ENCODE measurements around the gene NPAS3.

Gene NPAS3

GRCh38 chr14:33464254-33464962 lies 525.7 kb downstream of the NPAS3 start:
- Mint-ChIP-seq H3K4me3 (no peak overlapping the region), H3K4me1 (ENCODE audit: low read depth in 2 of 2) (no peaks in the 10 kb centered on the region), H3K36me3 (ENCODE audit: insufficient read depth) (no peaks in the 10 kb centered on the region), H3K27ac (no peak overlapping the region), H3K27me3 (no peaks in the 10 kb centered on the region), H3K9me3 (no peaks in the 10 kb centered on the region)
- DNase-seq = no peak
- ATAC-seq (replicated peaks) = no peak

DNA sequence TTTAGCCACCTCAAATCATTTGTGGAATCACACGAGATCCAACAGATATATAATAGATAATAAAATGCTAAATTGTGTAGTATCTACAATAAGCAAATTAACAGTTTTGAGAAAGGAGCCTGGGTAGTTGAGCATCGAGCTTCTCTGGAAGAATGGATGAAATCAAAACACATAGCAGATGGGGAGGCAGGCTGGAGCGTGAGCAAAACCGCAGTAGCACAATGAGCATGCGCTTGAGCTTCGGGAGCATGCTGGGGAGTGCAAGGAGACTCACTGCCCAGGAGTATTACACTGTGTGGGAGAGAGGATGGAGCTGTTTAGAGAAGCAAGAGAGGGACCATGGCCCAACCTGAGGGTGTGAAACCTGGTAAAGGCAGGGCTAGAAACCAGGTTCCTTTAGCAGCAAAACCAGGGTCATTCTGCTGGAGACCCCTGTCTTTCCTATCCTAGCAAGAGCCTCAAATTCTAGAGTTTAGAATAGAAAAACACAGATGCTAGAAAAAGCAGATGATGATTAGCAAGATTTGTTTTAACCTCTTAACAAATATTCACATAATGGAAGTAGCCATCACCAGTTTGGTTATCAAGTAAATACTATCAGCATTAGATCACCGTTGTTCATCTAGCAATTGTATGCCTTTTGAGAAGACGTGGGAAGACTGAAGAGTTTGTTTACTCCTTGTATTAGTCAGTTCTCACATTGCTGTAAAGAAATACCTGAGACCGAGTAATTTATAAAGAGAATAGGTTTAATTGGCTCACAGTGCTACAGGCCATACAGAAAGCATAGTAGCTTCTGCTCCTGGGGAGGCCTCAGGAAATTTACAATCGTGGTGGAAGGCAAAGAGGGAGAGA lies 527.4 kb downstream of the NPAS3 start:
- H3K27ac Mint-ChIP-seq = no peak overlapping the region
- H3K27me3 Mint-ChIP-seq = no peaks in the 10 kb centered on the region
- no peaks in the 10 kb centered on the region for H3K36me3 Mint-ChIP-seq (ENCODE audit: insufficient read depth)
- ATAC-seq (replicated peaks) = no peak
- no peak for DNase-seq
- H3K9me3 Mint-ChIP-seq = no peaks in the 10 kb centered on the region
- no peaks in the 10 kb centered on the region for H3K4me1 Mint-ChIP-seq (ENCODE audit: low read depth in 2 of 2)
- H3K4me3 Mint-ChIP-seq = no peak overlapping the region

DNA sequence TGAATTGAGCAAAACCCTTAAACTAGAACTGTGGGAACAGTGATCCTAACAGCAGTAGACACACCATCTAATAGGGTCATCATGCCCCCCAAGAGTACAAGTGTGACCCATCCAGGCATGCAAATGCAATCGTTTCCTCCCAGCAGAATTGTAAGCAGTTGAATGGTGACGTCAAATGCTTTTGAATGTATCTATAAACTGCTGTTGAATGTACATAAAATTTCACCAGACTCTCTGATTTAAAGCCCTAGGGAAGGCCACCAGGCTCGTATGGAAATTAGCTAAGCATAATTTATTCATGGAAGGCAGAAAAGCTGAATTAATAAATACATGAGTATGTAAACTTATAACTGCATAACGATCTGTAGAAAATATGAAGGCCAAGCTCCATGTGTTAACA lies 529.3 kb downstream of the NPAS3 start:
- no peak for ATAC-seq (replicated peaks)
- Mint-ChIP-seq H3K9me3 (peaks cover 4 to 7% of the 10 kb centered on the region in 2 donors), H3K27me3 (no peaks in the 10 kb centered on the region), H3K36me3 (ENCODE audit: insufficient read depth) (no peaks in the 10 kb centered on the region), H3K4me1 (ENCODE audit: low read depth in 2 of 2) (no peaks in the 10 kb centered on the region), H3K27ac (no peak overlapping the region), H3K4me3 (no peak overlapping the region)
- no peak for DNase-seq

DNA sequence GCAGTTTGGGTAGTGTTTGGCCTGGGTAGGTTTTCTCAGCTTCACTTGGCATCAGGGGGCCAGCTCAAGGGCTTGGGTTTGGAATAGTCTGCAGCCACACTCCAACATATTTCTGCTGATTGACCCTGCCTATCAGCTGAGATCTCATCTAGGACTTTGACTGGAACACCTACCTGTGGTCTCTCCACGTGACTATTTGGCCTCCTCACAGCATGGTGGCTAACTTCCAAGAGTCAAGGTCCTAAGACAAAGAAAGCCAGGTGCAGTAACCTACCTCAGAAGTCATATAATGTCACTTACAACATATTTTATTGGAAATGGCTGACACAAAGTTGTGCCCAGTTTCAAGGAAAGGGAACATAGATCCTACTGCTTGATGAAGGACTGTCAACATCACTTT lies 531.2 kb downstream of the NPAS3 start:
- no peaks in the 10 kb centered on the region for H3K36me3 Mint-ChIP-seq (ENCODE audit: insufficient read depth)
- no peaks in the 10 kb centered on the region for H3K4me1 Mint-ChIP-seq (ENCODE audit: low read depth in 2 of 2)
- no peak for DNase-seq
- no peak for ATAC-seq (replicated peaks)
- H3K27ac Mint-ChIP-seq = no peak overlapping the region
- no peak overlapping the region for H3K4me3 Mint-ChIP-seq
- H3K9me3 Mint-ChIP-seq = peaks cover 4 to 7% of the 10 kb centered on the region in 2 donors
- no peaks in the 10 kb centered on the region for H3K27me3 Mint-ChIP-seq

DNA sequence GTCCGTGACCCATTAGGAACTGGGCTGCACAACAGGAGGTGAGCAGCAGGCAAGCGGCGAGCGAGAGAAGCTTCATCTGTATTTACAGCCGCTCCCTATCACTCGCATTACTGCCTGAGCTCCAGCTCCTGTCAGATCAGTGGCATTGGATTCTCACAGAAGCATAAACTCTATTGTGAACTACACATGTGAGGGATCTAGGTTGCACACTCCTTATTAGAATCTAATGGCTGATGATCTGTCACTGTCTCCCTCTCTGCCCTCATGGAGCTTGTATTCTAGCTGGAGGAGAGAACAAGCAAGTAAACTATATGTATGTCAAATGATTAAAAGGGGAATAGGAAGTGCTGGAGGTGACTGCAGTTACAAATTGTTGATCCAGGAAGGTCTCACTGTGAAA lies 533.1 kb downstream of the NPAS3 start:
- Mint-ChIP-seq H3K27ac (no peak overlapping the region), H3K9me3 (peaks cover 4 to 7% of the 10 kb centered on the region in 2 donors), H3K36me3 (ENCODE audit: insufficient read depth) (no peaks in the 10 kb centered on the region), H3K4me1 (ENCODE audit: low read depth in 2 of 2) (no peaks in the 10 kb centered on the region), H3K27me3 (no peaks in the 10 kb centered on the region), H3K4me3 (no peak overlapping the region)
- DNase-seq (no peak), ATAC-seq (replicated peaks) (no peak)

- no peak for ATAC-seq (replicated peaks)
- no peak for DNase-seq
- H3K36me3 Mint-ChIP-seq (ENCODE audit: insufficient read depth) = no peaks in the 10 kb centered on the region
- no peaks in the 10 kb centered on the region for H3K27me3 Mint-ChIP-seq
- no peak overlapping the region for H3K27ac Mint-ChIP-seq
- H3K9me3 Mint-ChIP-seq = peaks cover 4 to 11% of the 10 kb centered on the region in 2 donors
- H3K4me1 Mint-ChIP-seq (ENCODE audit: low read depth in 2 of 2) = no peaks in the 10 kb centered on the region
- H3K4me3 Mint-ChIP-seq = no peak overlapping the region
Observed at GRCh38 chr14:33475623-33476022, 536.9 kb downstream of the NPAS3 start.

- no peaks in the 10 kb centered on the region for H3K36me3 Mint-ChIP-seq (ENCODE audit: insufficient read depth)
- no peak overlapping the region for H3K4me3 Mint-ChIP-seq
- ATAC-seq (replicated peaks) = no peak
- H3K9me3 Mint-ChIP-seq = peaks cover 2 to 5% of the 10 kb centered on the region in 2 donors
- H3K4me1 Mint-ChIP-seq (ENCODE audit: low read depth in 2 of 2) = no peaks in the 10 kb centered on the region
- no peaks in the 10 kb centered on the region for H3K27me3 Mint-ChIP-seq
- no peak for DNase-seq
- H3K27ac Mint-ChIP-seq = no peak overlapping the region
Observed at GRCh38 chr14:33477797-33478196, 539.1 kb downstream of the NPAS3 start.

- ATAC-seq (replicated peaks) = no peak
- Mint-ChIP-seq H3K4me1 (ENCODE audit: low read depth in 2 of 2) (no peaks in the 10 kb centered on the region), H3K27me3 (no peaks in the 10 kb centered on the region), H3K9me3 (peaks cover 6 to 12% of the 10 kb centered on the region in 2 donors), H3K27ac (no peak overlapping the region), H3K36me3 (ENCODE audit: insufficient read depth) (no peaks in the 10 kb centered on the region), H3K4me3 (no peak overlapping the region)
- no peak for DNase-seq
Observed at GRCh38 chr14:33480071-33480886, 541.6 kb downstream of the NPAS3 start.

- Mint-ChIP-seq H3K27ac (no peak overlapping the region), H3K4me3 (no peak overlapping the region), H3K36me3 (ENCODE audit: insufficient read depth) (no peaks in the 10 kb centered on the region), H3K27me3 (no peaks in the 10 kb centered on the region), H3K9me3 (peaks cover 6 to 12% of the 10 kb centered on the region in 2 donors), H3K4me1 (ENCODE audit: low read depth in 2 of 2) (no peaks in the 10 kb centered on the region)
- ATAC-seq (replicated peaks) (no peak), DNase-seq (no peak)
Observed at GRCh38 chr14:33480887-33481184, 542.2 kb downstream of the NPAS3 start.

DNA sequence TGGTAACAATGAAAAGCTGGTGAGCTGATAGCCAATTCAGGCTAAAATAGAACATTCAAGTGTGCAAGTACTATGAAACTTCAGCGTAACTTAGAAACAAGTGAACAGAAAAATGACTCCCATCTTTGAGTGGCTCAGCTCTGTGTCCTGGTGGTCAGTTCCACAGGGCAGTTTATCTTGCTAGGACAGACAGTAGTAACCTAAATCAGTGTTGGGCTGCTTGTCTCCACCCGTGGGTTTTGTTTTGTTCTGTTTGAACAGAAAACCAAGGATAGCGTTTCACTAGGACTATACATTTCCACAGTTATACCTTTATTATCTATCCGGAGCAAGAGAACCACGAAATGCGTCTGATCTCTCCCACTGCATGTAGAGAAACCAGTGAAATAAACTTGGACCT lies 544.4 kb downstream of the NPAS3 start:
- Mint-ChIP-seq H3K9me3 (peaks cover 7 to 9% of the 10 kb centered on the region in 2 donors), H3K4me1 (ENCODE audit: low read depth in 2 of 2) (no peaks in the 10 kb centered on the region), H3K4me3 (no peak overlapping the region), H3K27me3 (no peaks in the 10 kb centered on the region), H3K27ac (no peak overlapping the region), H3K36me3 (ENCODE audit: insufficient read depth) (no peaks in the 10 kb centered on the region)
- DNase-seq (no peak), ATAC-seq (replicated peaks) (no peak)

DNA sequence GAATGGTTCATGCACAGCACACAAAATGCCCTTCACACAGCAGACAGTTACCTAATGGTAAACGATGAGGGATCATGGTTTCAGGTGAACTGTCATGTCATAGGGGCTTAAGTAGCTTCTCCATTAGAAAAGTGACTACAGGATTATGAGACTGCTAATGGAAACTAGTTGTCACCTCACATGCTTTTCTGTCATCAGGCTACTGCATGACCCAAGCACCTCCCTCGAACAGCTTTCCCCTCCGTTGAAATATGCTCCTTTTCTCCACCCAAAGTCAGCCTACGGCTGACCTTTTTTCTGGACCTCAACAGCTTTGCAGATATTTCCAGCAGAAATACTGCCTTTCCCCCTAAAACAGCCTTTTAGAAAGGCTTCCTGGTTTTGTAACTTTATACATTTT lies 544.9 kb downstream of the NPAS3 start:
- no peaks in the 10 kb centered on the region for H3K4me1 Mint-ChIP-seq (ENCODE audit: low read depth in 2 of 2)
- ATAC-seq (replicated peaks) (no peak), DNase-seq (no peak)
- no peaks in the 10 kb centered on the region for H3K36me3 Mint-ChIP-seq (ENCODE audit: insufficient read depth)
- peaks cover 7 to 9% of the 10 kb centered on the region in 2 donors for H3K9me3 Mint-ChIP-seq
- no peak overlapping the region for H3K27ac Mint-ChIP-seq
- H3K4me3 Mint-ChIP-seq = no peak overlapping the region
- no peaks in the 10 kb centered on the region for H3K27me3 Mint-ChIP-seq

DNA sequence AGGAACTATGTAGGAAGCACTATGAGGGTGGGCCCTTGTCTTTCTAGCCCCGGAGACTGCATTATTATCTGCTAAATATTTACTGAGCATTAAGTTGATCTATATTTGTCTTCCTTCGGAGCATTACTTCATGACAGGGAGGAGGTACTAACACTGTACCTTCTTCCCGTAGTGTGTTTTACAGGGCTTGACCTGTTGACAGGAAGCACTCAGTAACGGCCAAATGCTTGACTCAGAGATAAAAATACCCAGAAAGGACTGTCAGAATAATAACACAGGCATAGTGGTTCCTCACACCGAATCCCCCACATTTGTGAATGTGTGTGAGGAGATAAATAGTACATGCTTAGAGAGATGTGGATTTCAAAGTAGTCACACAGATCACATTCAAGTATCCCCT lies 545.6 kb downstream of the NPAS3 start:
- DNase-seq = no peak
- Mint-ChIP-seq H3K36me3 (ENCODE audit: insufficient read depth) (no peaks in the 10 kb centered on the region), H3K27ac (no peak overlapping the region), H3K27me3 (no peaks in the 10 kb centered on the region), H3K4me1 (ENCODE audit: low read depth in 2 of 2) (no peaks in the 10 kb centered on the region), H3K4me3 (no peak overlapping the region), H3K9me3 (peaks cover 7 to 9% of the 10 kb centered on the region in 2 donors)
- no peak for ATAC-seq (replicated peaks)

- DNase-seq (no peak), ATAC-seq (replicated peaks) (no peak)
- Mint-ChIP-seq H3K4me1 (ENCODE audit: low read depth in 2 of 2) (no peaks in the 10 kb centered on the region), H3K36me3 (ENCODE audit: insufficient read depth) (no peaks in the 10 kb centered on the region), H3K4me3 (no peak overlapping the region), H3K9me3 (peaks cover 7 to 9% of the 10 kb centered on the region in 2 donors), H3K27me3 (no peaks in the 10 kb centered on the region), H3K27ac (no peak overlapping the region)
Observed at GRCh38 chr14:33486332-33486890, 547.7 kb downstream of the NPAS3 start.
